OCI-M1 (cell line): Measurements from ENCODE around the gene VPS8.

ENCODE experiments used
- DNase-seq: peaks from one replicate; lab custom pipeline; 2025; lab: John Stamatoyannopoulos, UW

Gene VPS8

DNA sequence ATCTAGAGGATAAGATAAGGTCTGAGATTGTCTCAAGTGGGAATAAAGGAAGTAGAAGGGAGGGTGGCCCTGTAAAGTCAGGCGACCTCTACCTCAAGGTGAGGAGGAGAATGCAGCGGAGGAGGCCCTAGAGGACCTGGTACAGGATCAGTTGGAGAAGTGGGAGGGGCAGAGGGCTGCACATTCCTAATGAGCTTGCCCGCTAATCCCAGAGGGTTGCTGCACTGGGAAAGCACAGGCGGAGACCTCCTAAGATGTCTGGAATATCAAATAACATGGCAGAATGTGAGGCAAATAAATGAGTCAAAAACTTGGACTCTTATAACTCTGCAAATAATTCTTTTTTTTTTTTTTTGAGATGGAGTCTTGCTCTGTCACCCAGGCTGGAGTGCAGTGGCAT is 30.2 kb upstream of the VPS8 start:
- no peak for DNase-seq

GRCh38 chr3:184783319-184783718 is 28.6 kb upstream of the VPS8 start:
- no peak for DNase-seq

DNA sequence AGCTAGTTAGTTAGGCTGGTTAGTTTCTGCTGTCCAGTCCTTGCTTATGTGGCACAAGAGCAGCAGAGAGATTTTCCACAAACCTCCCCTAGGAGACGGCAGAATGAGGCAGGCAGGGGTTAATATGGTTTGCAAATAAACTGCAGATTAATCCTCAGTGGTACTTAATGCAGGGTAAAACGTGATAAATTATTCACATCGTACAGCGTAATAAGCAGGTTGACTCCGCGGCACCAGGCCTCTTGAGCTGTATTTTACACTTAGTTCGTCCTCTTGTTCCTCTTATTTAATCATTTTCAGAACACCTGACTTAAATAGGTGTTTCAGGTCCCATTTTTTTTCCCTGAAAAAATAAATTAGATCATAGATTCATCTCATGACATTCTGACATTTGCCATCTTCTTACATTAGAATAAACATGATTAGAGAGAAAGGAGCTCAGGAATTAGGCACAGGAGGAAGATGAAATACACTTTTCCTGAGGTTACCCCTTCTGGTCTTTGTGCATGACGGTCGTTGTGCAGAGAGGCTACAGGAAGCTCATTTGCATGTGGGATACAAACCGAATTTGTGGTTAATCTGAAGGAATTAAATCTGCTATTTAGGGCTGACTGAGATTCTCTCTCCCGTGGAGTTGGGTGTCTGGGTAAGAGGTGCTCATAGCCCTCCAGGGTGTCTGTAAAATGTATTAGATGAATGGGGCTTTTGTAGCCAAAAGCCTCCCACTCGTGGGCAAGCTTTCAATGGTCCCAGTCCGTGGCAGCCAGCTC is 27.1 kb upstream of the VPS8 start:
- DNase-seq: no peak

DNA sequence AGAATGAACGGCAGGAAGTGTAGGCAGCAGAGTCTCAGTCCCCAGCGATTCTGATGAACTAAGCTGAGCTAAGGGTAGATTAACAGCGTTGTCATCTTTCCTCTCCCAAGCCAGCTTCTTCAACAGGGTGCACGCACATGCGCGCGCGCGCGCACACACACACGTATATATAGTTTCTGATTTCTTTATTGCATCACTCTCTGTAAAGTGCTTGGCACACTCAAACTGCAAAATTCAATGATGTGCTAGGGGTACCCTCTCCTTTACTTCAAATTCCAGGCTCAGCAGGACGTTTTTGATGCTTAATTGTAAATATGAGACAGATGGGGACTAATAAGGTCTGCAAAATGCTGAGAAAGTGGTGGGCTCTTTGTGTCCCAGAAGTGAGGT is 26.1 kb upstream of the VPS8 start:
- no peak for DNase-seq

GRCh38 chr3:184786280-184786941 is 25.6 kb upstream of the VPS8 start:
- DNase-seq: peak; percentile 7

DNA sequence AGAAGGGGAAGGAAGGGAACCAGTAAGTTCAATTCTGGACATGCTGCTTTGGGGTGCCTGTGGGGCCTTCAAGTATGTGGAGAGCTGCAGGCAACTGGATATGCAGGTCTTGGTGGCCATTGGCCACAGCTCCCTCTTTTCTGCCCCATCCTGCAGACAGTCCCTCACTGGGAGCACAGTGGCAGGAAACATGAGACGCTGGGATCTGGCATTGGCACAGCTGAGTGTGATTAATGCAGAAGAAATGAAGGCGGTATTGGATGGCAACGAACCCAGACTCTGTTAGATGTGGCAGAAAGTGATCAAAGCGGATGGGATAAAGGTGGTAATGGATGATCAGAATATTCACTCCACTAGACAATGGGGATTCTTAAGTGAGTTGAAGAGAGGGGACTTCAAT is 23.2 kb upstream of the VPS8 start:
- DNase-seq: no peak

DNA sequence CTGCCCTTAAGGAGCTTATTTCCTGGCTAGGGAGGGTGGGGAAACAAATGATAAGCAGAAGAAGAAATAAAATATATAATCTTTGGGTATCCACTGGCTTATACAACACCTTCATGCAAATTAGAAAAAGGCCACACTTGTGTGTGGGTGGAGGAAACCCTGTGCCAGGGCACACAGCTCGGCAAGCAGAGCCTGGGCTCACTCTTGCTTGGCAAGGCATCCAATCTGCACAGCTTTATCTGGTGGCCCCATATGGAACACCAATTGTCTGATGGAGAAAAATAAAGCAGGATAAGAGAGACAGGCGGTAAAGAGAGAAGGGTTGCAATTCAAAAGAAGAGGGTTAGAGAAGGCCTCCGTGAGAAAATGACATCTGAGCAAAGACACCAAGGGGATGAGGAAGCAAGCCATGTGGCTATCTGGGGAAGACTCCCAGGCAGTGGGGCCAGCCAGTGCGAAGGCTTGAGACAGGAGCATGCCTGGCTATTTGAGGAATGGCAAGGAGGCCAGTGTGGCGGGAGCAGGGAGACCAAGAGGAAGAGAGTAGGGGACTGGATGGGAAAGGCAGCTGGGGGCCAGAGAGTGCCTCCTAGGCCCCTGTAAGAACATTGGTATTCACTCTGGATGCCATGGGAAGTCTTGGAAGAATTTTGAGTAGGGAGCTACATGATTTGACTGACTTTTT is 22.5 kb upstream of the VPS8 start:
- DNase-seq: no peak

- no peak for DNase-seq
Observed at GRCh38 chr3:184791171-184791570, 20.8 kb upstream of the VPS8 start.

DNA sequence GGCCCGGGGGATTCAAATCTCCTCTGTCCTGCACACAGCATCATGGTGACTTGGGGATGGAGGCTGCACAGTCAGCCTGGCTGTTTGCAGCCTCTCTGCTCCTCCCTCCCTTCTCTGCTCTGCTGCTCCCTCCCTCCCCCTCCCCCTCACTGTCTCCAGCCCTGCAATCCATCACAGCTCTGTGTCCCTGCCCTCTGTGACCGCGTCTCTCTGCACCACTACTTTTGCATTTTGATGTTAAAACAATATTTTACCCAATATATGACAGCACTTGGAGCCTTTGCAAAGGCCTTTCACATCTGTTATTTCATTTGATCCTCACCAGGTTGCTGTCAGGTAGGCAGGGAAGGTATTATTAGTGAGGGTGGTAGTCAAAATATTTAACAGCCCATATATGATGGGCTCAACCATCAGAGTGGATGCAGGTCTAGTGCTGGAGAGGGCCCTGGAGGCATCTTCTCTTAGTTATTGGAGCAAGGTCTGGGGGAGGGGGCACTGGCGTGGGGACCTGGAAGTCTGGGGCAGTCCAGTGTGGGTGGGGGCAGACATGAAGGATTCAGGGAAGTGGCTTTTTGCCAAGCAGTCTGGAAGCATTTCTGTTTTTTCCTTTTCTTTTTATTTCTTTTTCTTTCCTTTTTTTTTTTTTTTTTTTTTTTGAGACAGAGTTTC is 16.3 kb upstream of the VPS8 start:
- no peak for DNase-seq

GRCh38 chr3:184796551-184796950 is 15.4 kb upstream of the VPS8 start:
- no peak for DNase-seq

DNA sequence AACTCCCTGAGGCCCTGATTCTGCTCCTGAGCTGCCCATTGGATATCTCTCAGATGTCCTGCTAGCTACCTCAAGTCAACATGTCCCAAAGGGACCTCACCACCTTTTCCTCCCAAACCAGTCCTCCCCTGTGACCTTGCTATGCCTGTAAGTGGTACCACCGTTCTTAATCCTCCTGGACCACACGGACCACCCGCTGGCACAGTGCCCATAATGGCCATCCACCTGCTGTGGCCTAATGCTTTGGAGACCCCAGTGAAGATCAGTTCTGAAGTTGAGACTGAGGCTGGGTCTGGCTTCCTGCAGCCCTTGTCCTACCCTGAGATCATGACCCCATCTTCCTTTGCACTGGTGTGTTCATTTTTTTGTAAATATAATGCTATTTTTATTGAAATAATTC is 15.0 kb upstream of the VPS8 start:
- DNase-seq: no peak

DNA sequence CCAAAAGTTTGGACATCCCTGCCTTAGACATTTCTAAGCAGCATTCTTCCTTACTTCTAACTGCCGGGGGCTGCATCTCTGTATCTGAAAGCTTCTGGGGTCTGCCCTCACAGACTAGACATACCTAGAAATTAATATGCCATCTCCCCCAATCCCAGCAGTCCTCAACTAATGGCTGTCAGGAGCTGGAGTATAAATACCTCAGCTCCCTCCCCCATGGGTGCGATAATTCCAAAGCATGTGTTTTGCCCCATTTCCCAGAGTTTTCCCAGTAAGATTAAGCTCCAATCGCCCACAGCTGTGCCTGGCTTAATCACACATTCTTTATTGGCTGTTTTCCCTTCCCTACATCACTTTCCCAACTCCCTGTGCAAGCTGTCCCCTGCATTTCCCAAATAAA is 13.8 kb upstream of the VPS8 start:
- DNase-seq: no peak

- DNase-seq: no peak
Observed at GRCh38 chr3:184800349-184800930, 11.5 kb upstream of the VPS8 start.

GRCh38 chr3:184801241-184801785 is 10.7 kb upstream of the VPS8 start:
- no peak for DNase-seq

DNA sequence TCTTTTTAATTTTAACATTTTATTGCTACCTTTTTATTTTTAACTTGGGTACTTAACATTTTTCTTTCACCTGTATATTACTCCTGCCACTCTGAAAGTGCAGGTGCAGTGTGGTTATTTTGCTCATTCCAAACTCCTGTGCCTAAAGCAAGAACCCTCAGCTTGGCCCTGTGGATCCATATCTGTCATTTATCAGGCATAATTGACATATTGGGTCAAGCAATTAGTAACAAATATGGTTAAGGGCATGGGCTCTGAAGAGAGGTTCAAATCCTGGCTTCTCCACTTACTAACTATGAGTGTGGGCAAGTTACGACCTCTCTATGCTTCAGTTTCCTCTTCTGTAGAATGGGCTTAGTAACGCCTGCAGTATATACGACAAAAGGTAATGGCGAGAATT is 9.8 kb upstream of the VPS8 start:
- no peak for DNase-seq

- DNase-seq: no peak
Observed at GRCh38 chr3:184804801-184805200, 7.2 kb upstream of the VPS8 start.

GRCh38 chr3:184805351-184806038 is 6.5 kb upstream of the VPS8 start:
- peak; percentile 83 for DNase-seq

GRCh38 chr3:184806567-184807271 is 5.2 kb upstream of the VPS8 start:
- DNase-seq: no peak

GRCh38 chr3:184807549-184807948 is 4.4 kb upstream of the VPS8 start:
- no peak for DNase-seq

DNA sequence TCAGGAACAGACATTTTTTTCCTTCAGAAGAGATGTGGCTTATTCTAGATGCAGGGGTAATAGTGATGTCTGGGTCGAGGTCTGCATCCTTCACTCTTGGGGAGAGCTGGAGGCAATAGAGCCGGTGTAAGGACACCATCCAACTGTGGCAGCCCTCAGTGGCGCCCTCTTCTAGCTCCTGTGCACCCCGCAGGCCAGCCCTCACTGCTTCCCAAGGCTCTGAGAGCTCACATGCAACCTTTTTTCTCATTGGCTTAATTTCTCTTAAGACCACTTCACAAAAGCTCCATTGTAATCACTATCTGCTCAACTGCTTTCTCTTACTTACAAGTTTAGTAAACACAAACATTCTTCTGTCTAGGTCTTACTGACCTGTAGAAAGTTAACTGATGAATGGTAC is 3.9 kb upstream of the VPS8 start:
- peak; percentile 44 for DNase-seq

DNA sequence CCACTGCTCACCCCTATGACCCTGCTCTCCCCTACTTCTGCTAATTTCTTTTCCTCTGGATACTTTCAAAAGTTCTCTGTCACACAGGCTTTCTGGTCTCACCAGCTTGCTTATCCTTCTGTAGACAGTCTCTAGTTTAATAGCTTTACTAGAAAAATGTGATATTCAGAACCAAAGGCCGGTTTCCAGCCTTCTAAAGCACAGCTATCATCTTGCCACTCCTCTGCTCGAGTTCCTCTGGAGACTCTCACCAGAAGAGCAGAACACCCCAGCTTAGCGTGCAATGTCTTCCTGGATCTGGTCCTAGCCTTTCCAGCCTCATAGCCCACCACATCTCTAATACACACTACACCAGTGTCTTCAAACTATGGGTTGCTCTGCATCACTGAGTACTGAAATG is 1.8 kb upstream of the VPS8 start:
- no peak for DNase-seq
